CD14-positive monocyte (primary cell): ENCODE data around the gene ECSCR. TPM values are rescaled to one million over a fixed set of nuclear protein-coding genes. Genes with fewer than 3 reads are reported as not detected.
A peak's percentile ranks its signal among the peaks of the same experiment; 100 is the strongest.
"Not testable (repeated sequence)": the region's sequence is repeated elsewhere in the genome, so short reads cannot be mapped to it uniquely, and the experiment has no call there.

Experiments
- DNase-seq, 3 donors: peaks; one replicate each; pipeline ENCODE4 v3.0.0-alpha.2; 2011 to 2022
- H2AFZ ChIP-seq: 2 replicates; pipeline ENCODE4 v1.6.0; 2012; ENCODE audit warnings: mild to moderate bottlenecking, low read depth, low read length, inconsistent platforms; ENCODE audit not compliant: insufficient read depth, poor library complexity, severe bottlenecking
- H3K27ac ChIP-seq, 2 donors: 1 replicate in 1 of 2; 2 replicates in 1 of 2; pipeline ENCODE4 v1.5.1; 2012 to 2013; ENCODE audit warnings: low read length in 2 of 2, control low read depth in 1 of 2, inconsistent platforms in 1 of 2, low read depth in 1 of 2, mild to moderate bottlenecking in 1 of 2
- H3K27me3 ChIP-seq, 2 donors: one replicate each; pipeline versions ENCODE4 v1.6.0 to v1.6.1; 2011 to 2013; ENCODE audit warnings: low read length in 2 of 2; ENCODE audit not compliant: control insufficient read depth in 2 of 2, insufficient read depth in 2 of 2
- H3K36me3 ChIP-seq, 2 donors: replicated peaks in 1 of 2; 1 replicate in 1 of 2; 2 replicates in 1 of 2; pipeline versions ENCODE4 v1.5.1 to v1.6.1; 2012 to 2013; ENCODE audit warnings: low read length in 2 of 2, control low read depth in 1 of 2, inconsistent platforms in 1 of 2, mild to moderate bottlenecking in 1 of 2; ENCODE audit not compliant: insufficient read depth in 2 of 2, control insufficient read depth in 1 of 2
- H3K4me1 ChIP-seq, 2 donors: 1 replicate in 1 of 2; 2 replicates in 1 of 2; pipeline versions ENCODE4 v1.5.1 to v1.6.1; 2012 to 2013; ENCODE audit warnings: low read length in 2 of 2, control low read depth in 1 of 2, inconsistent platforms in 1 of 2, mild to moderate bottlenecking in 1 of 2, moderate library complexity in 1 of 2; ENCODE audit not compliant: insufficient read depth in 2 of 2, control insufficient read depth in 1 of 2
- H3K4me2 ChIP-seq: replicated peaks from 2 replicates; pipeline ENCODE3; 2012; ENCODE audit warnings: low read length, moderate library complexity, mild to moderate bottlenecking; ENCODE audit not compliant: poor library complexity, severe bottlenecking; ENCODE audit errors: extremely low read depth
- H3K4me3 ChIP-seq, 3 experiments: fragments of 200-600 bp in 1 of 3; sonication (generic) in 1 of 3; replicated peaks in 1 of 3; 1 replicate in 2 of 3; 2 replicates in 1 of 3; pipeline ENCODE4 v1.5.1; 2011 to 2013; ENCODE audit warnings: low read length in 3 of 3, mild to moderate bottlenecking in 3 of 3, control low read depth in 2 of 3, low read depth in 2 of 3, inconsistent platforms in 1 of 3, moderate library complexity in 1 of 3
- H3K79me2 ChIP-seq: 2 replicates; pipeline ENCODE4 v1.6.0; 2012; ENCODE audit warnings: mild to moderate bottlenecking, control low read depth, inconsistent platforms, low read length, moderate library complexity; ENCODE audit not compliant: insufficient read depth
- H3K9ac ChIP-seq: 2 replicates; pipeline ENCODE4 v1.6.0; 2017; ENCODE audit warnings: low read length, mild to moderate bottlenecking; ENCODE audit not compliant: insufficient read depth, poor library complexity, severe bottlenecking
- H3K9me3 ChIP-seq, 2 donors: replicated peaks in 1 of 2; 1 replicate in 1 of 2; 2 replicates in 1 of 2; pipeline versions ENCODE4 v1.5.1 to v1.6.1; 2012 to 2013; ENCODE audit warnings: low read length in 2 of 2, control low read depth in 1 of 2; ENCODE audit not compliant: control insufficient read depth in 1 of 2, insufficient read depth in 1 of 2
- H4K20me1 ChIP-seq: 2 replicates; pipeline ENCODE4 v1.6.0; 2012; ENCODE audit warnings: mild to moderate bottlenecking, low read length, control low read depth, moderate library complexity; ENCODE audit not compliant: insufficient read depth
- H3K27ac Mint-ChIP-seq, 7 donors: one replicate each; pipeline ENCODE4 v1.8.0; 2020; ENCODE audit warnings: mild to moderate bottlenecking in 7 of 7, mixed read lengths in 7 of 7, moderate library complexity in 6 of 7, inconsistent platforms in 2 of 7
- H3K27me3 Mint-ChIP-seq, 3 donors: one replicate each; pipeline ENCODE4 v1.8.0; 2021 to 2022; ENCODE audit warnings: low read depth in 3 of 3, mild to moderate bottlenecking in 3 of 3, mixed read lengths in 3 of 3, moderate library complexity in 3 of 3, inconsistent platforms in 1 of 3
- H3K36me3 Mint-ChIP-seq, 2 donors: one replicate each; pipeline ENCODE4 v1.8.0; 2020; ENCODE audit warnings: mixed read lengths in 2 of 2, inconsistent platforms in 1 of 2, mild to moderate bottlenecking in 1 of 2
- H3K4me1 Mint-ChIP-seq: one replicate; pipeline ENCODE4 v1.8.0; 2020; ENCODE audit warnings: mild to moderate bottlenecking, mixed read lengths
- H3K4me3 Mint-ChIP-seq, 2 donors: one replicate each; pipeline ENCODE4 v1.8.0; 2020; ENCODE audit warnings: mild to moderate bottlenecking in 2 of 2, mixed read lengths in 2 of 2, moderate library complexity in 1 of 2
- H3K9me3 Mint-ChIP-seq, 7 donors: one replicate each; pipeline ENCODE4 v1.8.0; 2020 to 2022; ENCODE audit warnings: mixed read lengths in 7 of 7, mild to moderate bottlenecking in 6 of 7, moderate library complexity in 6 of 7, inconsistent platforms in 2 of 7
- CTCF ChIP-seq: fragments of 200-600 bp; IDR thresholded peaks from one replicate; pipeline ENCODE4 v1.8.0; 2022; ENCODE audit warnings: antibody characterized with exemption, mild to moderate bottlenecking
- WGBS: methylation state at CpG from one replicate; pipeline ENCODE4 v1.1.5; 2013; ENCODE audit warnings: missing lambda C conversion rate; ENCODE audit not compliant: insufficient coverage; 5-methylcytosine and 5-hydroxymethylcytosine counted together
- intact Hi-C, 2 donors: fragments of 100-400 bp; cut with micrococcal nuclease; formaldehyde crosslinking; loops; one replicate each; pipeline versions ENCODE4 v1.15.0 to v1.15.1; 2023
- polyA plus RNA-seq, 3 donors: library from polyadenylated mRNA; depleted of rRNA in 1 of 3; unstranded in 2 of 3; stranded (reverse) in 1 of 3; fragments of 300-500 nt in 2 of 3; fragments of >200 nt in 1 of 3; fragmentation: Illumina TruSeq in 2 of 3; gene quantifications; 1 replicate in 2 of 3; 2 replicates in 1 of 3; pipeline ENCODE4 v1.2.3, GENCODE V29; 2012 to 2021

ECSCR gene
- polyA plus RNA-seq, 3 donors, result not detected

- no peaks in the 10 kb centered on the region for H3K36me3 ChIP-seq
- no peak for TF ChIP-seq CTCF
- Mint-ChIP-seq H3K4me3 (peak overlapping the region in 1 of 2 donors; percentile 69), H3K9me3 (no peaks in the 10 kb centered on the region), H3K27ac (peak overlapping the region; percentile 86 to 95 (median 89)), H3K4me1 (peaks cover 60% of the 10 kb centered on the region), H3K27me3 (no peaks in the 10 kb centered on the region), H3K36me3 (no peaks in the 10 kb centered on the region)
- H3K9ac ChIP-seq, result peak overlapping the region; percentile 43
- intact Hi-C loops, result no loop called here
- H3K27ac ChIP-seq, result peak overlapping the region; percentile 77 to 88
- 0% methylated on average over 1 of the region's 3 CpGs for WGBS
- peak overlapping the region; percentile 74 for H2AFZ ChIP-seq
- no peaks in the 10 kb centered on the region for H3K79me2 ChIP-seq
- no peaks in the 10 kb centered on the region for H3K9me3 ChIP-seq
- peak; percentile 71 to 83 (median 75) for DNase-seq
- no peaks in the 10 kb centered on the region for H4K20me1 ChIP-seq
- peak overlapping the region; percentile 60 for H3K4me2 ChIP-seq
- H3K27me3 ChIP-seq, result no peaks in the 10 kb centered on the region
- H3K4me1 ChIP-seq, result peaks cover 46 to 53% of the 10 kb centered on the region in 2 donors
- H3K4me3 ChIP-seq, result peak overlapping the region in 1 of 3 experiments; percentile 47
Measured at GRCh38 chr5:139488260-139488659, 25.7 kb upstream of the ECSCR start.

- Mint-ChIP-seq H3K27me3 (no peaks in the 10 kb centered on the region), H3K9me3 (no peaks in the 10 kb centered on the region), H3K4me1 (peaks cover 67% of the 10 kb centered on the region), H3K27ac (no peak overlapping the region), H3K4me3 (no peak overlapping the region), H3K36me3 (no peaks in the 10 kb centered on the region)
- Histone ChIP-seq H3K36me3 (no peaks in the 10 kb centered on the region), H2AFZ (no peak overlapping the region), H4K20me1 (peaks cover 3% of the 10 kb centered on the region), H3K9ac (no peak overlapping the region), H3K4me3 (no peak overlapping the region), H3K4me2 (no peak overlapping the region), H3K9me3 (no peaks in the 10 kb centered on the region), H3K27me3 (no peaks in the 10 kb centered on the region), H3K27ac (no peak overlapping the region), H3K4me1 (peaks cover 58 to 62% of the 10 kb centered on the region in 2 donors), H3K79me2 (peaks cover 9% of the 10 kb centered on the region)
- intact Hi-C loops, result no loop called here
- 100% methylated on average over 6 of the region's 7 CpGs for WGBS
- DNase-seq, result no peak
- TF ChIP-seq CTCF, result no peak
Measured at GRCh38 chr5:139486201-139486600, 23.7 kb upstream of the ECSCR start.

GRCh38 chr5:139482890-139483208 lies 20.3 kb upstream of the ECSCR start:
- H2AFZ ChIP-seq, result peak overlapping the region; percentile 83
- intact Hi-C loops, H3K9me3 ChIP-seq, H3K27me3 ChIP-seq, H3K27me3 Mint-ChIP-seq, H3K9ac ChIP-seq, DNase-seq, H3K9me3 Mint-ChIP-seq: not testable (repeated sequence)
- H3K4me3 Mint-ChIP-seq, result peak overlapping the region; percentile 88 to 97
- peaks cover 72% of the 10 kb centered on the region for H3K4me1 Mint-ChIP-seq
- peaks cover 13 to 15% of the 10 kb centered on the region in 2 donors for H3K36me3 ChIP-seq
- H4K20me1 ChIP-seq, result peaks cover 29% of the 10 kb centered on the region
- peaks cover 71 to 79% of the 10 kb centered on the region in 2 donors for H3K4me1 ChIP-seq
- peaks cover 42% of the 10 kb centered on the region for H3K79me2 ChIP-seq
- peak overlapping the region; percentile 91 to 92 for H3K27ac ChIP-seq
- H3K27ac Mint-ChIP-seq, result peak overlapping the region; percentile 91 to 99 (median 96)
- WGBS, result 7% methylated on average over 2 of the region's 6 CpGs
- H3K4me2 ChIP-seq, result peak overlapping the region; percentile 98
- peaks cover 18 to 24% of the 10 kb centered on the region in 2 donors for H3K36me3 Mint-ChIP-seq
- peak overlapping the region in 1 of 3 experiments; percentile 81 for H3K4me3 ChIP-seq
